K562 treated with DMSO at 1 percent for 24 hours (cell line): Measurements from ENCODE around the gene AJAP1. TPM values are rescaled to one million over a fixed set of nuclear protein-coding genes. Genes with fewer than 3 reads are reported as not detected.

ENCODE experiments used
- total RNA-seq: library from RNA; unstranded; fragments of 300-600 nt; gene quantifications from 2 replicates; pipeline ENCODE4 v1.2.3, GENCODE V29; 2022; ENCODE audit warnings: low read depth; ENCODE audit not compliant: insufficient read depth

The AJAP1 gene, protein sequence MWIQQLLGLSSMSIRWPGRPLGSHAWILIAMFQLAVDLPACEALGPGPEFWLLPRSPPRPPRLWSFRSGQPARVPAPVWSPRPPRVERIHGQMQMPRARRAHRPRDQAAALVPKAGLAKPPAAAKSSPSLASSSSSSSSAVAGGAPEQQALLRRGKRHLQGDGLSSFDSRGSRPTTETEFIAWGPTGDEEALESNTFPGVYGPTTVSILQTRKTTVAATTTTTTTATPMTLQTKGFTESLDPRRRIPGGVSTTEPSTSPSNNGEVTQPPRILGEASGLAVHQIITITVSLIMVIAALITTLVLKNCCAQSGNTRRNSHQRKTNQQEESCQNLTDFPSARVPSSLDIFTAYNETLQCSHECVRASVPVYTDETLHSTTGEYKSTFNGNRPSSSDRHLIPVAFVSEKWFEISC
- not detected in 2 replicates for total RNA-seq

DNA sequence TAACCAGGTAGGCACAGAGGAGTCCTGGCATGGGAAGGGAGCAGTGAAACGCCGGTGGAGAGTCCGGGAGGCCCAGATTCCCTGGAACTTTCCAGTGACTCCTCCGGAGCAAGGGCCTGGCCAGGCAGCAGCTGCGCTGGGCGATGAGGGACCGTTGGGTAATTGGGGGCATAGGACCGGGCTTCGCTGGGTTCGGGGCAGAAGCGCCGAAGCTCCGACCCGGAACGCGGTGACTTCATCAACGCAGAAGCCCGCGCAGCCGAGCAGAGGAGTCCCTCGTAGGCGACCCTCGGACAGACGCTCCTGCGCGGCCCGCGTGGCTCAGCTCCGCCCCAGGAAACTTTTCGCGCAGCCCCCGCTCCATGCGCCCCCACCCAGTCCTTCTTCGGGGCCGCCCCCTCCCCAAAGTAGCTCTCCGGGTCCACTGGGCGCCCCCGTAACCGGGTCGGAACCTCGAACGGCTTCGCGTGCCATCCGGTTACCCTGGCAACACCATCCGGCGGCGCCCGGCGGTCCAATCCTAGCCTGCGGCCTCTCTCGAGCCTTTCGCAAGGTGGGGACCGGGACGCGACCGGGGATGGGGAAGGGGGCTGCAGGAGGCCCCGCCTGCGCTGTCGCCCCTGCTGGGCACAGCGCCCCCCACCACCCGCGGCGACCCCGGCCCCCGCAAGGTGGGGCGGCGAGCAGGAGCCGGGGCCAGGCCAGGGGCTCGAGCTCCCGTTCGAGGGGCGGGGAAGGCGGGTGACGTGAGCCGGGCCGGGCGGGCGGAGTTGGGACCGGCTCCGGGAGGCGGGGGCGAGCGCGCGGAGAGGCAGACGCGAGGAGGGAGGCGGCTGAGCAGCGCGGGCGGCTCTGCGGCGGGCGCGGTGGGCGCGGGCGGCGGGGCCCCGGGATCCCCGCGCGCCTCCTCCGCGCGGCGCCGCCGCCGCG lies at the start of gene AJAP1:
TSS of gene AJAP1 (plus strand) at position 814 of the 930 bp plus-strand sequence. CDS start 817 bp downstream, outside the sequence.

